HepG2 (cell line): ENCODE data around the gene CKMT2. TPM values are rescaled to one million over a fixed set of nuclear protein-coding genes. Genes with fewer than 3 reads are reported as not detected.

ENCODE experiments used
- ATAC-seq: fragments of 200-7000 bp; cut with Tn5 transposase; 3 replicates; pipeline ENCODE4 v1.9.1; 2020; ENCODE audit warnings: mild to moderate bottlenecking, moderate library complexity
- BruUV-seq: library from RNA; stranded (reverse); fragments of 400-500 nt; replicated peaks from 2 replicates; lab custom pipeline; 2021; lab: Mats Ljungman, UMichigan
- CTCF ChIA-PET: fragments of 300-600 bp; formaldehyde crosslinking; extraction: SDS; loops from one replicate; lab custom pipeline; 2021; ENCODE audit warnings: low total read pairs, inconsistent platforms, low intra/inter-chr PET ratio; lab: Yijun Ruan, JAX
- POLR2A ChIA-PET: fragments of 350-600 bp; sonication (Branson Sonifier 250); formaldehyde crosslinking; loops from one replicate; lab custom pipeline; 2020; ENCODE audit warnings: antibody characterized with exemption, inconsistent platforms; lab: Yijun Ruan, JAX
- DNase-seq: peaks from one replicate; pipeline ENCODE4 v3.0.0-alpha.2; 2015; ENCODE audit warnings: low spot score
- FAIRE-seq: peaks from 3 replicates; lab custom pipeline; 2011; peaks lifted over from hg19 to GRCh38; lab: Jason Lieb, UNC
- H2AFZ ChIP-seq: one replicate; pipeline ENCODE4 v1.6.1; 2011; ENCODE audit warnings: low read length, inconsistent platforms
- H3K27ac ChIP-seq: fragments of 300-600 bp; 3 replicates; pipeline ENCODE4 v1.8.0; 2011; ENCODE audit warnings: mixed run types, mild to moderate bottlenecking, mixed read lengths, low read length, inconsistent platforms; ENCODE audit not compliant: insufficient read depth; ENCODE audit errors: extremely low read length
- H3K27me3 ChIP-seq, 2 experiments: fragments of 200-600 bp in 1 of 2; 2 replicates in 1 of 2; 3 replicates in 1 of 2; pipeline versions ENCODE4 v1.6.0 to v1.8.0; 2011; ENCODE audit warnings: low read length in 2 of 2, mild to moderate bottlenecking in 2 of 2, moderate library complexity in 2 of 2, inconsistent platforms in 1 of 2; ENCODE audit not compliant: insufficient read depth in 2 of 2, control insufficient read depth in 1 of 2
- H3K36me3 ChIP-seq, 2 experiments: fragments of 200-600 bp in 1 of 2; replicated peaks in 1 of 2; 2 replicates in 1 of 2; 3 replicates in 1 of 2; pipeline versions ENCODE4 v1.5.1 to v1.8.0; 2011; ENCODE audit warnings: low read length in 2 of 2, inconsistent platforms in 1 of 2; ENCODE audit not compliant: insufficient read depth in 2 of 2, control insufficient read depth in 1 of 2
- H3K4me1 ChIP-seq: 2 replicates; pipeline ENCODE4 v1.5.1; 2012; ENCODE audit warnings: low read length, inconsistent platforms; ENCODE audit not compliant: insufficient read depth
- H3K4me2 ChIP-seq: 2 replicates; pipeline ENCODE4 v1.6.0; 2011; ENCODE audit warnings: low read depth, low read length, inconsistent platforms
- H3K4me3 ChIP-seq, 3 experiments: fragments of 200-600 bp in 1 of 3; sonication (generic), shearing (Covaris generic) in 1 of 3; replicated peaks in 1 of 3; 2 replicates each; pipeline ENCODE4 v1.5.1; 2011 to 2016; ENCODE audit warnings: low read length in 3 of 3, inconsistent platforms in 2 of 3, low read depth in 2 of 3, mild to moderate bottlenecking in 2 of 3, control low read depth in 1 of 3, mixed read lengths in 1 of 3; ENCODE audit not compliant: insufficient read depth in 1 of 3
- H3K79me2 ChIP-seq: one replicate; pipeline ENCODE4 v1.6.1; 2011; ENCODE audit warnings: low read length, inconsistent platforms; ENCODE audit not compliant: insufficient read depth
- H3K9ac ChIP-seq: 2 replicates; pipeline ENCODE4 v1.6.0; 2011; ENCODE audit warnings: mild to moderate bottlenecking, low read depth, low read length, inconsistent platforms; ENCODE audit not compliant: insufficient read depth
- H3K9me3 ChIP-seq: 2 replicates; pipeline ENCODE4 v1.5.1; 2012; ENCODE audit warnings: mild to moderate bottlenecking, low read length
- H4K20me1 ChIP-seq: 2 replicates; pipeline ENCODE4 v1.6.0; 2011; ENCODE audit warnings: inconsistent platforms, mild to moderate bottlenecking, low read length, moderate library complexity; ENCODE audit not compliant: insufficient read depth
- ADNP ChIP-seq: sonication (generic); formaldehyde crosslinking; IDR thresholded peaks from 2 replicates; pipeline ENCODE4 v1.4.0; 2020; ENCODE audit warnings: missing genetic modification reagents
- HMGXB4 ChIP-seq, 2 experiments: sonication (generic) in 1 of 2; formaldehyde crosslinking in 1 of 2; IDR thresholded peaks; 2 replicates each; pipeline versions ENCODE4 v1.4.0 to v1.6.1; 2018 to 2020; ENCODE audit warnings: missing genetic modification reagents in 2 of 2, borderline replicate concordance in 1 of 2, low read depth in 1 of 2, mild to moderate bottlenecking in 1 of 2, missing biosample characterization in 1 of 2
- ISL2 ChIP-seq: sonication (generic); formaldehyde crosslinking; IDR thresholded peaks from 2 replicates; pipeline ENCODE4 v1.5.0; 2020; ENCODE audit warnings: missing genetic modification reagents
- MLXIP ChIP-seq: sonication (generic); formaldehyde crosslinking; IDR thresholded peaks from 2 replicates; pipeline ENCODE4 v1.9.0; 2021; ENCODE audit warnings: missing genetic modification reagents, borderline replicate concordance
- NFYB ChIP-seq: sonication (generic); formaldehyde crosslinking; IDR thresholded peaks from 2 replicates; pipeline ENCODE4 v1.4.0; 2020; ENCODE audit warnings: missing genetic modification reagents
- ZNF101 ChIP-seq: sonication (generic); formaldehyde crosslinking; IDR thresholded peaks from 2 replicates; pipeline ENCODE4 v1.4.0; 2020; ENCODE audit warnings: mild to moderate bottlenecking, low read depth, missing genetic modification reagents, borderline replicate concordance
- ZNF282 ChIP-seq: fragments of 450-650 bp; IDR thresholded peaks from 2 replicates; pipeline ENCODE4 v1.6.1; 2018; ENCODE audit not compliant: partially characterized antibody
- ZNF512B ChIP-seq: sonication (generic); formaldehyde crosslinking; IDR thresholded peaks from 2 replicates; pipeline ENCODE4 v1.5.1; 2020; ENCODE audit warnings: missing genetic modification reagents, mild to moderate bottlenecking, borderline replicate concordance
- ZNF598 ChIP-seq: sonication (generic); formaldehyde crosslinking; IDR thresholded peaks from 2 replicates; pipeline ENCODE4 v1.5.1; 2020; ENCODE audit warnings: mild to moderate bottlenecking, missing genetic modification reagents, borderline replicate concordance
- ZSCAN5A ChIP-seq: sonication (generic); formaldehyde crosslinking; IDR thresholded peaks from 2 replicates; pipeline ENCODE4 v1.8.0; 2022; ENCODE audit warnings: mild to moderate bottlenecking, missing genetic modification reagents, borderline replicate concordance
- WGBS: methylation state at CpG from one replicate; pipeline ENCODE4 v1.1.6; 2017; ENCODE audit warnings: low lambda C conversion rate; 5-methylcytosine and 5-hydroxymethylcytosine counted together
- in situ Hi-C: cut with HindIII; loops from 2 replicates; pipeline ENCODE4 v1.10.0; 2017; ENCODE audit warnings: low pct_unique_long_range_greater_than_20kb; ENCODE audit not compliant: extremely low pct_ligation_motif_present
- intact Hi-C: fragments of 100-400 bp; cut with micrococcal nuclease; formaldehyde crosslinking; loops from one replicate; pipeline ENCODE4 v1.10.0; 2022; ENCODE audit not compliant: unreplicated experiment
- polyA plus RNA-seq, 8 experiments: library from polyadenylated mRNA; depleted of rRNA in 3 of 8; stranded (reverse) in 7 of 8; unstranded in 1 of 8; fragments of >200 nt; fragmentation: Illumina TruSeq in 4 of 8; extraction: Trizol in 4 of 8; gene quantifications; 2 replicates each; pipeline versions ENCODE4 v1.2.1 to v1.2.3, GENCODE V29; 2011 to 2016; ENCODE audit warnings: low read depth in 4 of 8, missing spikeins in 1 of 8, mixed read lengths in 1 of 8; ENCODE audit not compliant: insufficient read depth in 1 of 8
- total RNA-seq, 5 experiments: library from RNA; depleted of rRNA; stranded (reverse); fragments of >200 nt; fragmentation: Illumina TruSeq; extraction: Trizol; gene quantifications; 2 replicates each; pipeline ENCODE4 v1.2.3, GENCODE V29; 2016; ENCODE audit warnings: low read depth in 1 of 5

Gene CKMT2
- total and polyA plus RNA-seq, 2 of the 13 experiments (the other 11 are each of a cell fraction or from before 2014, with no cell fraction given): 1.2 to 8.8 TPM

- ChIA-PET CTCF (no interaction called here), POLR2A (no interaction called here)
- no peak overlapping the region for H3K4me3 ChIP-seq
- intact Hi-C loops: no loop called here
- no peak overlapping the region for H2AFZ ChIP-seq
- WGBS: 97% methylated on average over 11 of the region's 11 CpGs
- FAIRE-seq (no peak), ATAC-seq (no peak), DNase-seq (no peak)
- H3K27ac ChIP-seq: no peak overlapping the region
- H3K9ac ChIP-seq: no peak overlapping the region
- H3K27me3 ChIP-seq: no peaks in the 10 kb centered on the region
- no peaks in the 10 kb centered on the region for H3K79me2 ChIP-seq
- BruUV-seq: no TSS peak
- in situ Hi-C loops: no loop called here
- H3K4me2 ChIP-seq: no peak overlapping the region
- peaks cover 20 to 47% of the 10 kb centered on the region in 2 experiments for H3K36me3 ChIP-seq
- H3K4me1 ChIP-seq: no peaks in the 10 kb centered on the region
- no peaks in the 10 kb centered on the region for H4K20me1 ChIP-seq
- H3K9me3 ChIP-seq: no peaks in the 10 kb centered on the region
- no peak for TF ChIP-seq ZNF512B
- TF ChIP-seq MLXIP (CRISPR knock-in tag): no peak
- no peak for TF ChIP-seq ZNF282
- no peak for TF ChIP-seq ZNF598 (CRISPR knock-in tag)
- TF ChIP-seq NFYB: no peak
- no peak for TF ChIP-seq ISL2 (CRISPR knock-in tag)
- no peak for TF ChIP-seq ADNP
- TF ChIP-seq ZNF101: no peak
- no peak for TF ChIP-seq ZSCAN5A
- TF ChIP-seq HMGXB4 (CRISPR knock-in tag; IDR thresholded peaks at IDR 0.05; ENCODE audit: borderline replicate concordance in 1 of 2, low read depth in 1 of 2): no peak
These were observed 23.1 kb upstream of the CKMT2 start for GRCh38 chr5:81209869-81210493.
